Measurements from ENCODE around the gene CDC73.
"Not testable (repeated sequence)": the region's sequence is repeated elsewhere in the genome, so short reads cannot be mapped to it uniquely, and the experiment has no call there.

The CDC73 gene

GRCh38 chr1:193181536-193181935 is 59.7 kb downstream of the CDC73 start:
- DNase-seq (ENCODE audit: low read depth, low spot score): no peak

GRCh38 chr1:193181985-193182384 is 60.2 kb downstream of the CDC73 start:
- DNase-seq (ENCODE audit: low read depth, low spot score): no peak

GRCh38 chr1:193183019-193183627 is 61.3 kb downstream of the CDC73 start:
- no peak for DNase-seq (ENCODE audit: low read depth, low spot score)

- no peak for DNase-seq (ENCODE audit: low read depth, low spot score)
Observed at GRCh38 chr1:193184776-193185175, 62.9 kb downstream of the CDC73 start.

- DNase-seq (ENCODE audit: low read depth, low spot score): no peak
Observed at GRCh38 chr1:193185211-193185610, 63.4 kb downstream of the CDC73 start.

GRCh38 chr1:193185901-193186731 is 64.3 kb downstream of the CDC73 start, which contains the start of gene B3GALT2:
TSS of gene B3GALT2 (minus strand) at chr1:193186613. CDS start at chr1:193181562, 5,051 bp downstream.
- DNase-seq (ENCODE audit: low read depth, low spot score): no peak

- no peak for DNase-seq (ENCODE audit: low read depth, low spot score)
Observed at GRCh38 chr1:193187114-193187513, 65.3 kb downstream of the CDC73 start.

GRCh38 chr1:193188915-193189314 is 67.1 kb downstream of the CDC73 start:
- not testable (repeated sequence) for DNase-seq (ENCODE audit: low read depth, low spot score)

- DNase-seq (ENCODE audit: low read depth, low spot score): no peak
Observed at GRCh38 chr1:193189442-193190095, 67.7 kb downstream of the CDC73 start.

- DNase-seq (ENCODE audit: low read depth, low spot score): no peak
Observed at GRCh38 chr1:193190096-193190744, 68.4 kb downstream of the CDC73 start.

- no peak for DNase-seq (ENCODE audit: low read depth, low spot score)
Observed at GRCh38 chr1:193192586-193192985, 70.8 kb downstream of the CDC73 start.

- no peak for DNase-seq (ENCODE audit: low read depth, low spot score)
Observed at GRCh38 chr1:193199940-193200339, 78.1 kb downstream of the CDC73 start.

GRCh38 chr1:193201021-193201420 is 79.2 kb downstream of the CDC73 start:
- no peak for DNase-seq (ENCODE audit: low read depth, low spot score)

- DNase-seq (ENCODE audit: low read depth, low spot score): no peak
Observed at GRCh38 chr1:193210996-193211395, 89.2 kb downstream of the CDC73 start.

- DNase-seq (ENCODE audit: low read depth, low spot score): no peak
Observed at GRCh38 chr1:193211539-193211938, 89.7 kb downstream of the CDC73 start.

- DNase-seq (ENCODE audit: low read depth, low spot score): no peak
Observed at GRCh38 chr1:193212637-193213036, 90.8 kb downstream of the CDC73 start.

GRCh38 chr1:193213998-193214397 is 92.2 kb downstream of the CDC73 start:
- DNase-seq (ENCODE audit: low read depth, low spot score): no peak

- no peak for DNase-seq (ENCODE audit: low read depth, low spot score)
Observed at GRCh38 chr1:193216920-193217319, 95.1 kb downstream of the CDC73 start.

GRCh38 chr1:193219391-193219790 is 97.6 kb downstream of the CDC73 start:
- no peak for DNase-seq (ENCODE audit: low read depth, low spot score)

- no peak for DNase-seq (ENCODE audit: low read depth, low spot score)
Observed at GRCh38 chr1:193221651-193222050, 99.8 kb downstream of the CDC73 start.

- no peak for DNase-seq (ENCODE audit: low read depth, low spot score)
Observed at GRCh38 chr1:193222056-193222615, 100.3 kb downstream of the CDC73 start.

- DNase-seq (ENCODE audit: low read depth, low spot score): no peak
Observed at GRCh38 chr1:193229136-193229535, 107.3 kb downstream of the CDC73 start.
